HG03064 (cell line): ENCODE data around the gene PIGN.
"Not testable (repeated sequence)": the region's sequence is repeated elsewhere in the genome, so short reads cannot be mapped to it uniquely, and the experiment has no call there.

ENCODE experiments used
- ATAC-seq: cut with Tn5 transposase; IDR thresholded peaks from one replicate; pipeline ENCODE4 v1.9.1; 2021; ENCODE audit warnings: low read depth; ENCODE audit not compliant: unreplicated experiment

Gene PIGN

DNA sequence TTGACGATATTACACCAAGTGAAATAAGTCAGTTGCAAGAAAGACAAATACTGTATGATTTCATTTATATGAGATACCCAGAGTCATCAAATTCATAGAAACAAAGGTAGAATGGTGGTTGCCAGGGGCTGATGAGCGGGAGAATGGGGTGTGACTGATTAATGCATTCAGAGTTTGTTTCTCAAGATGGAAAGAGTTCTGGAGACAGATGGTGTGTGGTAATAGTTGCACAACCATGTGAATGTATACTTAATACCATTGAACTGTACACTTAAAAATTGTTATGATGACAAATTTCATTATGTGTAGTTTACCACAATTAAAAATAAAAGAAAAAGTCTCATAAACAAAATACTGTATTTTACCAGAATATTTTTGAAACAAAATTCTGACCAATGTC, 117.3 kb downstream of the PIGN start:
- ATAC-seq, result no peak

DNA sequence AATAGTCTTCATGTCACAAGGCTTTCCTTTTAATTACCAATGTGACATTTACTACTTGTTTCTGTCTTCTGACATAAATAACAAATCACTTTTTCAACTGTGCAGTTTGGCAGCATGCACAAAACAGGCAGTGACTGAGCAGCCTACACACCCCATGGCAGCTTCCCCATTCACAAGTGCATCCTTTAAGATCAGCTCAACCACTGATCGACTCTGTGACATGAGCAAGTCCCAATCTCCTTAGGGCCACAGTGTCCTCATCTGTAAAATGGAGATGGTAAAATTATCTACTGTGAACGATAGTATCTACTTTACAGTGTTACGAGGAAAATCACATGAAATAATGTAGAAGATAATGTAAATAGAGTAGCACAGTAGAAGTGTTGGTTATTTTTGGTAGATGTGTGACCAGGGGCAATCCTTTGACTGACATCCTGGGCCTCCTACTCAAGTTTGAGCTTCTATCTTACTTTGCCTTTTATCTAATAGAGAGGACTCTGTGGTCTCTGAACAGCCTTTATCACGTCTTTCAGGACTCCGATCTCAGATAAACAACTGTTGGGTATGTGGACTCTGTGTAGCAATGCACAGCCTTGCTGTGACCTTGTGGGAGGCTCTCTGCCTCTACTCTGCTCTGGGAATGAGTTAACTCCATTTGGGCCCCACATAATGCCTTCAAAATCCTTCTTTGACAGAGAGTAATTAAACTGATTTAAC, 120.6 kb downstream of the PIGN start:
- no peak for ATAC-seq

DNA sequence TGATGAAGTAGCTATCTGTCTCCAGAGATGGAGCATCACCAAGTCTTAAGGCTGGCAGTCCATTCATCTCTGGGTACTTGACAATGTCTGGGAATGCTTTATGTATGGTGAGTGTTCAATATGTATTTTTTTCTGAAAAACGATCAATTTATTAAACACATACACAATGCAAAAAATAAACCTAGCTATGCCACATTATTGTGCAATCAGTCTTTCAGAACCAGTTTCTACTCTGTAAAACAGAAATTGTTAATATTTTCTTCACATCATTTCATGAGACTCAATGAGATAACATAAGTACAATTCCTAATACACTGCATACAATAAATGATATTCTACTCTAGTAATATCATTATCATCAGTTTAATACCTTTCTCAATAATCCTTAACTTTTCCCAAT, 122.5 kb downstream of the PIGN start:
- no peak for ATAC-seq

DNA sequence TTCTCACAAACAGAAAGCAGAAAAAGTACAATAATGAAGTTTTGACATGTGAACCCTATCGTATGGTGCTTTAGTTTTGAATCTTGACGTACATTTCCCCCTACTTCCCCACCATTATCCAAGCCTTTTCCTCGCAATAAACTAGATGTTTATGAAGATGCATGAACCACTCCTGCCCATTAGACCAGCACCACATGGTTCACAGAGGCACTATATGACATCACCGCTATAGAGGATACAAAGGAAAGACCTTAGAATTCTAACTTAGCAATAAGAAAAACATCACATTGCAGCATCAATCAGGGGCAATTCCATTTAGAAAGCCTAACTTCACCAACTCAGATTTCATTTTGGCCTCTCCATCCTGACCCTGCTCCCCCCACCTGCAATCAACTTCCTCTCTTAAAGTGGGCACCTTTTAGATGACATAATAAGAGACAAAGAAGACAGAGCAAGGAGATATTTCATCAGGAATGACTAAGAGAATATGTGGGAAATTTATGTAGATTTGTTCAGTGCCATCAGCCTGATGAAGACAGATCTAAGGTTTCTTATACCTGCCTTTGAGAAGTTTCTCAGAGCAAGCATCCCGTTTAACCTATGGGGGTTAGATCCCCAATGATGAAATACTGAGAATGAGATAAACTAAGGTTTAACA, 124.9 kb downstream of the PIGN start:
- ATAC-seq, result no peak

DNA sequence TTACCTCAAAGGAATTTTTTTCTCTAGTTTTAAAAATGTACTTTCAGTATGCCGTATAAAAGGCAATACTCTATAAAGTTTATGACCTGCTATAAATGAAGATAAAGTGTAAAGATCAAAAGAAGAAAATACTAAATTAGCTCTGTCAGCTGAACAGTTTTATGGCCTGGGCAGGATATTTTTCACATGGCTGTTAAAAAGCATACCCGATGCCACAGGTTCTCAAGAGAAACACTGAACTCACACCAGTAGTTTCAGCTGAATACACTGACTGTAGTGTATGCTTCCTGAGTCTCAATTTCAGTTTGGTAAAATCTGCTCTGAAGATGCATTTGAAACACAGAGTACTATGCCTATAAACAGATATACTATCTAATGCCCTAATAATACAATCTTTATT, 126.0 kb downstream of the PIGN start:
- no peak for ATAC-seq

DNA sequence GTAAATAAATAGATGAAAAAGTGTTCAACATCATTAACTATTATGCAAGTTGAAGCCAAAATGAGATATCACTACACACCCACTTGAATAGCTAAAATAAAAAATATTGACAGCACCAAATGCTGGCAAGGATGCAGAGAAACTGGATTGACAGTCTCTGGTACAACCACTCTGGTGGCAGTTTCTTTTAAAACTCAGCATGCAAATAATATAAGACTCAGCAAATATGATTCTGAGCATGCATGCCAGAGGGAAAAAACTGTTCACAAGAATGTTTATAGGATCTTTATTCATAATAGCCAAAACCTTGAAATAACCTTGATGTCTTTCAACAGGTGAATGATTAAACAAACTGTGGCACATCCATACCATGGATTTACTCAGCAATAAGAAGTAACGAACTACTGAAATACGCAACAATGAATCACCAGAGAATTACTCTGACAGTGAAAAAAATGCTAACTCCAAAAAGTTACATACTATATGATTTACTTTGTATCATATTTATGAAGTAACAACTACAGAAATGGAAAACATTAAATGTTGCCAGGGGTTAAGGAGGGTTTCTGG, 131.8 kb downstream of the PIGN start:
- ATAC-seq, result no peak

DNA sequence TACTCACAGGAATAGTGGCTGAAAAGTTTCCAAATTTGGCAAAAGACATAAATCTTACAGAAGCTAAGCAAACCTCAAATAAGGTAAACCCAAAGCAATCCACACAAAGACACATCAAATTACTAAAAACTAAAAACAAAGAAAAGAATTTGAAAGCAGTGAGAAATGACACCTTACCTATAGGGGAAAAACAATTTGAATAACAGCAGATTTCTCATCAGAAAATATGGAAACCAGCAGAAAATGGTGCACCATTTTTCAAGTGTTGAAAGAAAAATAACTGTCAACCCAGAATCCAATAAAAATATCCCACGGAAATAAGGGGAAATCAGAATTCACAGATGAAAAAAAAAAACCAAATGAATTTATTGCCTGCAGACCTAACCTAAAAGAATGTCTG, 138.6 kb downstream of the PIGN start:
- ATAC-seq, result no peak

DNA sequence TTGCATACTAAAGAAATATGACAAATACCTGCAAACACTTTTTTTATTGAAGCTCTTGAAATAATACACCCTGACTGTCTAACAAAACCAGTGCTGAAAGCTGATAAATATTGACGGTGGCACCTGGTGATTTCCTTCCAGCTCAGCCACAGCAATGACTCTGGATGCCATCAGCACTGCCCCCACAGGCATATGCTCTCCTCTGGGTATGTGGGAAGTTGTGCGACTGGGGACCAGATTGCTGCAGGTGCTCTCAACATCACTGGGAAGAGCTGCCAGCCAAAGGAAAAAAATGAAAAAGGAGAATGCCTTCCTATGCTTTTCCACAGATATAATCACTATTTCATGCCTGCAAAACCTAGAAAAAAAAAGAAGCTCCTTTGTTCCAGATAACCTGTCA, 141.5 kb downstream of the PIGN start:
- ATAC-seq, result no peak

DNA sequence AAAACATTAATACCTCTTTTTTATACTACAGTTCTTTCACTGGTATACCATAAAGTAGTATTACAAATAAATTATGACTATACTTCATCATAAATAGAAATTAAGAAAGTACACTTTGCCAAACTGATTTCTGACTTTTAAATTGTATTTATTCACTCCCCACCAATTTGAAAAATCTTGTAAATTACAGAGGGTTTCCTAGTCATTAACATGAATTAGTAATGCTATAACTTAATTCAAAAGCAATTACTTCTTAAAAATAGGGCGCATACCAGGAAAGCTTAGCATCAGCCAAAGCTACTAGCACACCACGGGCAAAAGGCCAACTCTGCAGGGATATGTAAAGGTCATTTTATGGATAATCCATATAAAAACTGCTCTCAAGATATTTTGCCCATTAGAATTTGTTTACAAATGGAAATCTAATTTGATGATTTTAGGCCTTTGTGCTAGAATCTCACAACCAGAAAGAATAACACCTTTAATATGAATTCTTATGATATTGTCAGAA, 142.3 kb downstream of the PIGN start:
- no peak for ATAC-seq

DNA sequence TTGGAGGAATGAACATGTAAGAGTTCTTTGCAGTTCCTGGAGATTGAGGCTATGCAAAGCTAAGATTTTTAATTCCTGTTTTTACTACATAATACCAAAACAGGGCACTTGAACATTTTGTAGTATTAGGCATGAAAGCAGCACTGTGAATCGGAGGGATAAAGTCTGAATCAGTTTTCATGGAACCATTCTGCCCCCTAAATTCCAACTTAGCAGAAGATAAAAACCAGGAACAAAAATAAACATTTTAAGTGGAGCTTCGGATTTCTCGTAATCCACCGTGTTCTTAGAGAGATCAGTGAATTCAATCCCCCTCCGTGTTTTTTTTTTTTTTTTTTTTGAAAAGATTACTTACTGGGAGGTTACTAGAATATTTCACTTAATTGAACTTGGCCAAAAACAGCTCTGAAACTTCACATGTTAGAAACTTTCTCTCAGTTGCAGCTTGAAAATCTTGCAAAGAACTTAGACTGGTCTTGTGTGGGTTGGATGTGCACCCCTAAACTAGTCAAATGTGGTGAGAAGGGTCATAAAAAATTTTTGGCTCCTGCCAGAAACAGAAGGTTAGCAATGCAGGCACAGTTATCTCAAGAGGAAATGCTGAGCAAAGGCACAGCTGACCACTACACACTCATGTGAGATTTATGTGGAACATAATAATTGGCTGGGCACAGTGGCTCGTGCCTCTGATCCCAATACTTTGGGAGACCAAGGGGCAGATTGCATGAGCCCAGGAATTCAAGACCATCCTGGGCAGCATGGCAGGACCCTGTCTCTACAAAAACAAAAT, 148.7 kb downstream of the PIGN start:
- no peak for ATAC-seq

DNA sequence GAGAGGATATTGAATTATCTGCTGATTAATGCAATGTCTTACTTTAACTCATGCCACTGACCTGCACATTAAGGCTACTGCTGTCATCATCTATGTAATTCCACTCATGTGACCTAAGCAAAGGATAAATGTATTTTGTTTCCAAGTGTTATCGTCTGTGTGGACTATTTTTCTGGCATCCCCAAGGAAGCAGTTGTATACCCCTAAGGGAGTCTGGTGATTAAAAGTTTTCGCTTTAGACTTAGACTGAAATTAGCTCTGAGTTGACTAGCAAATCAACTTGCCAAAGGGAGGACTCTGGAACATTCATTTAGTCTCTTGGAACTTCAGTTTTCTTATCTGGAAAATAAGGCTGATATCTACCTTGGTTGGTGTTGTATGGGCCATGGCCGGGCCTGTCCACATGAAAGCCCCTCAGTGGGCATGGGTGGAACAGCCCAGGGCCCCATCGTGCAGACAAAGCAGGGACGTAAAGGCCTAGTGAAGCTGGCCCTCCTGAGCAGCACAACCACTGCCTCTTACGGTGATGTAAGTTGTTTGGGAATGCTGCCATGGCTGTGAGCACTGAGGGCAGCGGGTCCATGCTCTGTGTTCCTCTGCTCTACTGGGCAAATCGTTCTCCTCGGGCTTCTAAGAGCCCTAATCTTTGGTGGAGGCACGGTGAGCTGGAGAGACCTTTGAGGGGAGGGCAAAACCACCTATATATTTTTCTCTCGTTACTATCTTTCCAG, 149.7 kb downstream of the PIGN start:
- no peak for ATAC-seq

DNA sequence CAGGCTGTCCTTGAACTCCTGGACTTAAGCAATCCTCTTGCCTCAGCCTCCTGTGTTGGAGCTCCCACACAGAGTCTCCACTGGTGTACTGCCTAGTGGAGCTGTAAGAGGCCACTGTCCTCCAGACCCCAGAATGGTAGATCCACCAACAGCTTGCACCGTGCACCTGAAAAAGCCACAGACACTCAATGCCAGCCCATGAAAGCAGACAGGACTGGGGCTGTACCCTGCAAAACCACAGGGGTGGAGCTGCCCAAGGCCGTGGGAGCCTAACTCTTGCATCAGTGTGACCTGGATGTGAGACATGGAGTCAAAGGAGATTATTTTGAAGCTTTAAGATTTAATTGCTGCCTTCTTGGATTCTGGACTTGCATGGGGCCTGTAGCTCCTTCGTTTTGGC, 152.6 kb downstream of the PIGN start:
- not testable (repeated sequence) for ATAC-seq

DNA sequence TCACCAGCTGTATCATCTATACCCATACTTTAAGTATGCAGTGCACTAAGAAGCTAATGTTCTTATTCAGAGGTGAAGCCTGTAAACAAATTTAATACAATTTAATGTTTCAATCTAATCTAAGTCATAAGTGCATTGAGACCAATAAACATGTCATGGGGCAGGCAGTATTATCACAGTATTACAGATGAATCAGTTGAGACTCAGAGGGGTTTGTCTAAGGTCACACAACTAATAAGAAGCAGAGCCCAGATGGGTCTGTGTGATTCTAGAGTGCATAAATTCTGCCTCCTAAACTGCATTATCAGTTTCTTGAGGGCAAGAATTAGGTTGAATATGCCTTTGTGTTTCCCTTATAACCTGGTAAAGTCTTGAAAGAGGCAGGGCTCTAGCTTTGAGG, 153.1 kb downstream of the PIGN start:
- no peak for ATAC-seq

DNA sequence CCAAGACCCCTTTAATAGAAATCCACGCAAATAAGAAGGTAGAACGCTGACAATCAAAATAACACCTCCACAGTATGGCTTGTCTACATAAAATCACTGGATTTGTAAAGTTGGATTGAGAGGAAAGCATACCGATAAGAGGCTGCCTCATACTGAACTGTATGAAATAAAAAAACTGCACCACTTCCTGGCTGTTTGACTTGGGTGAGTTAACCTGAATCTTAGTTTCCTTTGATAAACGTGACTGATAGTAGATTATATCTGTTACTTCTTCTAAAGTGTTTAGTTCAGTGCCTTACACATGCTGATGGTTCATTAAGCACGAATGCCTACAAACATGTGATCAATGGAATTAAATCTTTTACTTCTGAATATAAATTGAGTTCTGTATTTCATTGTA, 153.6 kb downstream of the PIGN start:
- no peak for ATAC-seq

DNA sequence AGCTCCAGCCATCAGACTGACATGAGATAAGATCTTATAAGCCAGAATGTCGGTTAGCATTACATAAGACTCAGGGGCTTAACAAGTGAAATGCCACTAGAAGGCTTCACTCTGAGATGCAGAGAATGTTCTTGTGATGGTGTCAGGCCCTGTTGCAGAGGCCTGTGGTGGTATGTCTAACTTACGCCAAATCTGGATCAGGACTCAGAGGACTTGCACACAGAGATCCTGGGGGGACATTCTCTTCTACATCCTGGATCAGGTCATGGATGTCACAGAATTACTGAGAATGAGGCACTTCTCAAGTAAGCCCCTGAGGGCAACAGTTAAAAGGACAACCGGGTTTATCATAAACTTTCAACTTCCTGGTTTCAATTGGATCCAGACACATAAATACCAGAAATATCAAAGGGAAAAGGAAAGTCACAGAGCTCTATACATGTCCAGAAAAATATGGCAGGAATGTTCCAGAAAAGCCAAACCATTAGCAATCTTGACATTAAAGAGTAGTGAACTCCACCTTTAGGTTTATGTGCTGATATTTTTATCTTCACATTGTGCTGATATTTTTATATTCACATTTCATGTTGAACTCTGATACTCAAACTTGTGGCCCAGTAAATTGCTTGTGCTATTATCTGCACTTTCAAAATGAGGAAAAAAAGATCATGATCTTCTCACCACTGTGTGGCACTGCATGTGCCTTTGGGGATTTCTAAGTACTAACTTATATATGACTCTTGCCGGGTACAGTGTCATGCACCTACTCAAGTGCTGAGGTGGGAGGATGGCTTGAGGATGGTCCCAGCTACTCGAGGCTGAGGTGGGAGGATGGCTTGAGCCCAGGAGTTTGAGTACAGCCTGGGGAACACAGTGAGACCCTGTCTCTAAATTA, 156.5 kb downstream of the PIGN start:
- no peak for ATAC-seq

DNA sequence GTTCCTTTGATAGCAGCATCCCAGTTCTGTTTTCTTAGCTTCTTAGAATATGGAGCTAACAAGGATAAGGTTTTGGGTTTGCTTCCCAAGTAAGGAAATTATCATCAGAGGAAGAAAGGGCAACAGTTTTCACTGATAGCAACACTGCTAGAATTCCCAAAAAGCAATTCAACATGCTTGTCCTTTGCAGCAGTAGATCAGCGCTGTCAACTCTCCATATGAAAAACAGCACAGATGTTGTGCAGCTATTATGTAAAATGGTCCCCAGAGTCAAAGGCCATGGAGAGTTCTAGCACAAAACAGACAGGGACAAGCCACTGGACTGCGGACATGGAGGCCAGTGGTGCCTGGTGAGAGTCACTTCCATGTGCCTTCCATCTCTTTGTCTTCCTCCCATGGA, 158.1 kb downstream of the PIGN start:
- no peak for ATAC-seq

DNA sequence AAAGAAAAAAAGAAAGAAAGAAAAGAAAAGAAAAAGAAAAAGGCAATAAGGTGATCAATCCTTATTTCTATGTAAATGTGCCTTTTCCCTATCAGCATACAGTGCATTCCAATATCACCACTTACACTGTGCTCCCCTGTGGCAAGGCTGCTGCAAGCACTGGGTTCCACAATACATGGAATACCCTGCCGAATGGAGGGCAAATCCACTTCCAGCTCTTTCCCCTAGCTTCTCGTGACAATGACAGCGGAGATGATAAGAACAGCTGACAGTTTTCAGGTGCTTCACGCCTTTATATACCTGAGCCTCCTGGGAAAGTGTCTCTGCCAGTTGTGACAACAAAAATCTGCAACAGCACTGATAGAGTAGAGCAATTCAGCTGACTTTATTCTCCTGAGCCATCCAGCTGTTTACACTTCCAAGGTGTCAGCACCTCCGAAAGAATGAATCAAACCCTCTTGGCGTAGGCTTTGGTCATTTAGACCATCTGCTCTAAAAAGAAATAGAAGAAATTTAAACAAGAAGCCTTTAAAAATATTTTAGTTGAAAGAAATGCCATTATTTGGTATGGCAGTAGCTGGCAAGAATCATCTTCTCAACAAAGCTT, 158.8 kb downstream of the PIGN start:
- no peak for ATAC-seq

DNA sequence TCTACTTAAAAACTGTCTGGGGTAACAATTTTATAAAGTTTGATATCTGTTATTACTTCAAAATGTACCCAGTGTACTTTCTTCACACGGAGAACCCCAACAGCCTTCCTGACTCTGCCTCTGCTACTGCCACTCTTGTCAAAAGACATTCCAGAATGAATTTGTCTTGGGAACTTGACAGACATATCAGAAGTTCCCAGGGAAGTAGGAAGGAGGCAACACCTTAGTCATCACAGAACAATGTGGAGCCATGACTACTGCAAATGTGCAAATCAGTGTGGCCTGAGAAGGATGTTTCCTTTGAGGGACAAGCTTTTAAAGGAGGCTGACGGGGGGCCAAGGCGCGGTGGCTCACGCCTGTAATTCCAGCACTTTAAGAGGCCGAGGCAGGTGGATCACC, 160.3 kb downstream of the PIGN start:
- ATAC-seq, result no peak

DNA sequence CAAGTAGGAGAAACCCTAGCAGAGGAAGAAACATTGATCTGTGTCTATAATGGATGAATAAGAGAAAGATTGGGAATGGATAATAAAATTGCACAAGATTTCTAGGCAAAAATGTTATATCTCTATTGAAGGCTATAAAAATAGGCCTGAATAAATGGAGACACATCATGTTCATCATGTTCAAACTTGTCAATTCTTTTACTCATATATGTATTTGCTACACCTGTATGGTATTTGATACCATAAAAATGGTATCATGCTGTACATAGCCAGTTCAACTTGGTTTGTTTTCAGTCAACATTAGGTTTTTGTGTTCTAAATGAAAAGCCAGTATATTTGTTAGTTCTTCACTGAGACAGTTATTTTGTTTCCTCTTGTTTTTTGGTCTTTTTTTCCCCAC, 161.9 kb downstream of the PIGN start:
- no peak for ATAC-seq
